HuH-7.5 (cell line): ENCODE results near the gene PIP5KL1.
"Not testable (repeated sequence)": the region's sequence is repeated elsewhere in the genome, so short reads cannot be mapped to it uniquely, and the experiment has no call there.

Experiments
- DNase-seq: peaks from one replicate; pipeline ENCODE4 v3.0.0; 2011; ENCODE audit warnings: low spot score

The PIP5KL1 gene

GRCh38 chr9:127893392-127893791, 37.2 kb downstream of the PIP5KL1 start:
- no peak for DNase-seq

GRCh38 chr9:127892831-127893230, 37.7 kb downstream of the PIP5KL1 start:
- no peak for DNase-seq

GRCh38 chr9:127890053-127890452, 40.5 kb downstream of the PIP5KL1 start:
- DNase-seq, result no peak

- DNase-seq, result no peak
Observed at GRCh38 chr9:127887792-127888191, 42.8 kb downstream of the PIP5KL1 start.

GRCh38 chr9:127886401-127886972, 44.1 kb downstream of the PIP5KL1 start:
- DNase-seq, result no peak

GRCh38 chr9:127885508-127886281, 44.9 kb downstream of the PIP5KL1 start:
- no peak for DNase-seq

- no peak for DNase-seq
Observed at GRCh38 chr9:127884976-127885490, 45.5 kb downstream of the PIP5KL1 start.

- DNase-seq, result no peak
Observed at GRCh38 chr9:127884427-127884911, 46.1 kb downstream of the PIP5KL1 start.

- no peak for DNase-seq
Observed at GRCh38 chr9:127883959-127884358, 46.6 kb downstream of the PIP5KL1 start.

GRCh38 chr9:127881715-127882114, 48.9 kb downstream of the PIP5KL1 start:
- DNase-seq, result not testable (repeated sequence)

GRCh38 chr9:127880143-127880542, 50.4 kb downstream of the PIP5KL1 start:
- DNase-seq, result no peak

GRCh38 chr9:127878652-127879390, 51.8 kb downstream of the PIP5KL1 start:
- no peak for DNase-seq

- DNase-seq, result no peak
Observed at GRCh38 chr9:127878001-127878651, 52.5 kb downstream of the PIP5KL1 start.

GRCh38 chr9:127877566-127877998, 53.0 kb downstream of the PIP5KL1 start, which contains the start of gene AK1:
AK1 (minus strand) TSS chr9:127877675; CDS start chr9:127874617, 3,058 bp downstream.
- peak; percentile 80 for DNase-seq

GRCh38 chr9:127876764-127877562, 53.6 kb downstream of the PIP5KL1 start:
- DNase-seq, result no peak

GRCh38 chr9:127876026-127876763, 54.4 kb downstream of the PIP5KL1 start:
- DNase-seq, result no peak

GRCh38 chr9:127875306-127875966, 55.1 kb downstream of the PIP5KL1 start:
- no peak for DNase-seq

- DNase-seq, result no peak
Observed at GRCh38 chr9:127874301-127875221, 56.0 kb downstream of the PIP5KL1 start.

GRCh38 chr9:127873886-127874285, 56.7 kb downstream of the PIP5KL1 start:
- DNase-seq, result no peak
